ENCODE data around the gene NOL3.
"Not testable (repeated sequence)": the region's sequence is repeated elsewhere in the genome, so short reads cannot be mapped to it uniquely, and the experiment has no call there.

Gene NOL3

DNA sequence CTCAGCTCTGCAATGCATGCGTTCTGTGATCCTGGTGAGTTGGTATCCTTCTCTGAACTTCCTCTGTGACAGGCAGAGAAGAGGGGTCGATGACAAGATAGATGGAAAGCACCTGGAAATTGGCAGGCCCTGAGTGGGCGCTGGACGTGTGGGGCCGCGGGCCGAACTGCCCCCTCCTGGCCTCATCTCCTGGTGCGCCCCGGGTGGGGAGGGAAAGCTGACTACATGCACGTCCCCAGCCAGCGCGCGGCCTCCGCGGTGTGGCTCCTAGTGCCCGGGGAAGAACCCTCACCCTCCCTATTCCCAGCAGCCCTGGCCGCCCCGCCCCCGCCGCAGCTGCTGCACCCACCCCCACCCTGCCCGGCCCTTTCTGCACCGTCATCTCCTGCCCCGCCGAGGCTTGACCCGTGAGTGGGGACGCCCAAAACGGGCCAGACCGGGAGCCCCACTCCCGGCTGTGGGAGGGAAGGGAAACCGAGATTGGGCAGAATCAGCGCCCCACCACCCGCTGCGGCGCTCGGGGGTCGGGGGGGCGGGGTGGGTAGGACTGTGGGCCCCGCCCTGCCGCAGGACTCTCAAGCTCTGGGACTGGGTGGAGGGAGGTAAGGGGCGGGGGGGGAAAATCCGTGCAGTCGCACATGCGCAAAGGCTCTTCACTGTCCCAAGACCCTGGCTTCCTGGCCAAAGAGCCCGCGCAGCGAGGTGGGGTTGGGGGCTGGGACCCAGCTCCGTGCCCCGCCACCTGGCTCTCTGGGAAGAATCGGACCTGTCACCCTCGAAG is at the start of gene NOL3:
NOL3 (plus strand) TSS at position 371 of the 781 bp plus-strand sequence.
- peak; percentile 83 for DNase-seq

DNA sequence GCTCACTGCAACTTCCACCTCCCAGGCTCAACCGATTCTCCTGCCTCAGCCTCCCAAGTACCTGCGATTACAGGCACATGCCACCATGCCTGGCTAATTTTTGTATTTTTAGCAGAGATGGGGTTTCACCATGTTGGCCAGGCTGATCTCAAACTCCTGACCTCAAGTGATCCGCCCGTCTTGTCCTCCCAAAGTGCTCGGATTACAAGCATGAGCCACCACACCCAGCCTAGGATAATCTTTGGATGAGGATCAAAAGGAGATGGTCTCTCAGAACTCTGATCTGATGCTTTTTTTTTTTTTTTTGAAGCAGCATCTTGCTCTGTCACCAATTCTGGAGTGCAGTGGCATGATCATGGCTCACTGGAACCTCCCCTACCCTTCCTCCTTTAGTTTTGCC is 47.5 kb upstream of the NOL3 start:
- not testable (repeated sequence) for DNase-seq

DNA sequence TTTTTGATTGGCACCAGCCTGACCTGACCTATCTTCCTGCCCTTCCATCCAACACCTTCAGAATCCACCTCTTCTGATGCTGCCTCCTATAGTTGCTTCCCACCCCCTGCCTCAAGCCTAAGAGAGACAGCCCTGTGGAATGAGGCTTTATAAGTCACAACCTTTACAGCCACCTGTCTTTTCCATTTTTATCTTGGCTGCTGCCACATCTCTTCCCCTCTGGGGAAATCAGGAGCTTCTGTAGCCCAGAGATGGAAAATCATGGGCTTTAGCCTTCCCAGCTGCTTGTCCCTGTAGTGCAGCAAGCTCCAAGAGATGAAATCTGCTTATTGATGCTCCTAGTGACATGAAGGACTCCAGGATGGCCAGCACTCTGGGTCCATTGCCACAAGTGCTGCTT is 41.9 kb upstream of the NOL3 start:
- no peak for DNase-seq

DNA sequence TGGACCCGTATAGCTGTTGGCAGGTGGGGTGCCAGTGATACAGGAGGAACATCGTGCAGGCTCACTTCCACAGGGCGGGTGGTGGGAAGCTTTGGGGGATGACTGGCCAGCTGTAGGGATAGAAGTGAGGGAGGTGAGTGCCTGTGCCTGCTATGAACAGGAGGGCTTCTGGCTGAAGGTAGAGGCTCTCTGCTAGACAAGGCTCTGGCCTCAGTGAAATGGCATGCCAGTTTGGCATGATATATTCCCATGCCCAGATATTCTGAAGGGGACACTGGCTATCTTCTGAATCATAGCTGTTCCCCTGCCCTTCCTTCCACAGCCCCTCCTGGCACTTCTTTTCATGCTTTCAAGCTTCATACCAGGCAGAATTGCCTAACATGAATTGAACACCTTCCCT is 41.5 kb upstream of the NOL3 start:
- DNase-seq: no peak

DNA sequence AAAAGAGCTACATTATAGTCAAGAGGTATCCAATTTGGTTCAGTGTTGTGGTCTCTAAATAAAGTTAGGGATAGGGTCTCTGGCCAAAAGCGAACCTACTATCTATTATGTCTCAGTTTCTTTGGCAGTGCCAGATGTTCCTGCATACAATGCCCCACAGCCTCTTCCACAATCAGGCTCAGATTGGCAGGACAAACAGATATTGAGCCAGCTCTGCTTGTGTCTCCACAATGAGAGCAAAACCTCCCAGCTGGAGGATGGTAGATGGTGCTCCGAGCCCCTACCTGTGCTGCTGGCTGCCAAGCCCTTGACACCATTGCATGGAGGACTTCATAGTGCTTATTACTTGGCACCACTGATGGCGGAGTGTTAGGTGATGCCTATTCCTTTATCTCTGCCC is 40.9 kb upstream of the NOL3 start:
- DNase-seq: no peak

DNA sequence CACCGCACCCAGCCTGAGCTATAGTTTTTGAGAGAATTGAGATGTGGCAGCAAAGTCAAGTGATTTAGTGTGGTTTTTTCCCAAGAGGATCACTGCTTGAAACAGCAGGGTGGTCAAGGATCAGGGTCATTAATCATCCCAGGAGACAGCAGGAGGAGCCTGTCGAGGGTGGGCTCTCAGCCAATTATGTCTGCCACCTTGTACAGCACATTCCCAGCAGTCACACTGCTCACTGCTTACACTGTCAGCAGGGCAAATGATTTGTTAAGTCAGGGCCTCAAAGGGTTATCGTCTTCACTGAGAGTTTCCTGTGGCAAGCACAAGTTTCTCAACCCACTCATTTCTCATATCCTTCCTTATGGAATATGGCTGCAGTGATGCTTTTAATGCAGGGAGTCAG is 32.7 kb upstream of the NOL3 start:
- no peak for DNase-seq

DNA sequence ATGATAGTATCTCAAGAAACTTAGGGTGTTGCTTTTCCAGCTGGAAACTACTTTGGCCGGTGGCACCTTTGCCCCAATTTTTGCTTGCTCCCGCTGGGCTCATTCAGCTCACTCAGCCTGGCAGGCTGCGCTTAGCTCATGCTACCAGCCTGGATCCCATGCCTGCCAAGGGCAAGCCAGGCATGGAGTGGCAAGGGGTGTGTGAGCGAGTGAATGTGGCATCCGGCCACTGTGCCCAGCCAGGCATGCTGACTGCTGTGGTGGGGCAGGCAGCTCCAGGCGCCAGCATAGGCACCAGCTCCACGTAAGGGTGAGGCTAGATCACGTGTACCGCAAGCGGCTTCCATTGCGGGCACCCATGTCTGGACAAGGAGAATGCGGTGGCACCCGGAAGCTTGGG is 28.9 kb upstream of the NOL3 start:
- no peak for DNase-seq

DNA sequence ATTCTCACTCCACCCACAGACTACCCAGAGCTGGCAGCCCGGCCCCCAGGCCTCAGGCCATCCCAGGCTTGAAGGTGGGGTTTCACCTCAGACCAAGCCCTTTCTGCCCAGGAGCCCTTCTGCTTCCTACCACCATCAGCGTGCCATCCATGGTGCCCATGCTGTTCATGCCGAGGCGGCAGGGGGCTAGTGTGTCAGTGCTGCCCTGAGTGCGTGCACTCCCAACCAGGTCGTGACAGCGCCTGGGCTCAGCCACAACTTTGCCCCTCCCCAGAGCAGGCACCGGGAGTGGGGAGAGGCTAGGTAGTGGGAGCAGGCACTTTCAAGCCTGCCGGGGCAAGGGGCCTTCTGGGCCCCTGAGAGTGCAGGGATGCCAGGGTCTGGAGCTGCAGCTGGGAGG is 28.0 kb upstream of the NOL3 start:
- DNase-seq: no peak

DNA sequence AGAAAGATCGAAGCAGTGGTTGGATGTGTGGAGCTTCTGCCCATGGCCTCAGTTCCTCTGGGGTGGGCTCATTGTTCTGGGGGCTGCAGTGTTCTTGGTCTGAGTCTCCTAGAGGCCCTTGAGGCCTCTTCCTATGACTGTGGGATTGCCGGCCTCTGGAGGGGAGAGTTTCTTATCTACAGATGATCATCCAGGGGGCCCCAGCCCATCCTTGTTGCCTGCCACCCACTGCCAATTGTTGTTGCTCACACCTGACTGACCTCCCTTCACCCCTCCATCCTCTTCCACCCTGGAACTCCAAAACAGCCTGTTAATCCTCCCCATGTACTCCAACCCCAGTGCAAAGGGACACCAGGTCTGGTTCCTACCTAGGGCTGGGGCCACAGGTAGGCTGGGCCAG is 25.4 kb upstream of the NOL3 start:
- no peak for DNase-seq

DNA sequence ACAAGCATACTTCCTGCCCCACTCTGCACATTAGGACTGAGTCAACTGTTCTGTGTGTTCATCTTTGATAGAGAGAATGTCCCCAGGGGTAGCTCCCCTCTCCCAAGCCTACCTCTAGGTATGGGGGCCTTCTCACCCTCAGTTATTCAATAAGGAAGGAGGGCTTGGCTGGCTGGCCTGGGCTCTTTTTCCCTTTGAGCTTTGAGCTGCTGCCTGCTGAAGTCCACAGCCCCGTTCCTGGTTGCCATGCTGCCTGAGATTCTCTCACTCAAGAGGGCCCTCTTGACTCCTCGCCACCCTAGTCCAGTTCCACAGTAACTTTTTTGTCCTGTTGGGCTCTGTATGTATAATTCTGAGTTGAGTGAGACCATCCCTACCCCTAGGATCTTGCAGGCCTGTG is 24.6 kb upstream of the NOL3 start:
- no peak for DNase-seq

DNA sequence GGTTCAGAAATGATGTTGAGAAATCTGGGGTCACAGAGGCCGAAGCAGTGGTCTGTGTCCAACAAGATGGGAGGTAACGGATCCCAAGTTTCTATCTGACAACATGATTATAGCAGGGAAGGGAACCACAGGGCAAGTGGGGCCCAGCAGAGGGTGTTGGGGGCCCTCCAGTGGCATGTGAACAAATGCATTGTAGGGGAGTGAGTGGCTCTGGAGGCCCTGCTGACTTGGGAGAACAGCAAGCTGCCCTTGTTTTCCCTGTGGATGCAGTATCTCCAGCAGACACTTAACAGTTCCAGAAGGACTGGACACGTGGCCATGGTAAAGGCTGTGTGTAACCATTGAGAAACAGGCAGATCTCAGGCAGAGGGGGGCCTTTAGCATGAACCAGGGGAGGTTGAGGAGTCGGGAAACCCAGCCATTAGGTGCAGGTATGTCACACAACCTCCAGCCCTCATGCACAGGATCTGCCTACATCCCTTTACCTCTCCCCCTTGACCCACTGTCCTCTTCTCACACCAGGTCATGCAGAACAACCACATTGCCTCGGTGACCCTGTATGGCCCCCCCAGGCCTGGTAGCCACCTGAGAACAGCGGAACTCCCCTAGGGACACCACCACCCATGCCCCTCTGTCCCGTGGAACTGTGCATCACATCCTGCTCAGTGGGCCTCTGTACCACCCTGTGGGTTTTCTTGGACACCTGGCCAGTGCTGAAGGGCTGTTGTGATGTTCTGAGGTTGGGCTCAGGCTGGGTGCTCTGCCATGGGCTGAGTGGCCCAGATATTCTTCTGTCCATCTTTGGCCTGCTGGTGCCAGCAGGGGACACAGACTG is 23.6 kb upstream of the NOL3 start:
- no peak for DNase-seq

DNA sequence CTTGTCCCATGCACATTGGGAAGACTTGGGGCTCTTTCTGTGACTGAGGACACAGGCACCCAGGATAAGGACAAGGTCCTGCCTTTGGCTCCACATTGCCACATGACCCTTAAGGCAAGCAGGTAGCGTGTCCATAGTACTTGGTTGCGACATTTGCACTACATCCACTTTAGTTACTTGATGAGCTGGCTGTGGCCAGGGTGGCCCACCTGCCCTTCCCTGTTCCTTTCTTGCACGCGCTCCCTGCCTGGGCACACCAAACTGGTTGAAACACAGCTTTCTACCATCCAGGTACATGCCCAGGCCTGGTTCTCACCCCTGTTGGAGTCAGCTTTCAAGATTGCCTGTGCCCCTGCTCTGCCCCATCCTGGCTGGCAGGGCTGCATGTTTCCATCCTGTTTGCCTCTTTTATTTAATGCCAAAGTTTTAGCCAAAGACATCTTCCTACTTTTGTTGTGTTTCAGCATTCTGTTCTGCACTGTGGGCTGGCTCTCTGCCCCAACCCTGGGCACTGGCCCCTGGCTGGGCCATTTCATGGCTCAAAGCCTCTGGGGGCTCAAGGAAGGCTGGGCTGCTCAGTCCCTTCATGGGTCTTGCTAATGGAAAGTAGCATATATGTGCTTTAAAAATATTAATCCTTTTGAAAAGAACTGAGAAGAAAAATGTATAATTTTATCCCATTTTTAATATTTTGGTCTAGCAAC is 22.7 kb upstream of the NOL3 start:
- DNase-seq: no peak

DNA sequence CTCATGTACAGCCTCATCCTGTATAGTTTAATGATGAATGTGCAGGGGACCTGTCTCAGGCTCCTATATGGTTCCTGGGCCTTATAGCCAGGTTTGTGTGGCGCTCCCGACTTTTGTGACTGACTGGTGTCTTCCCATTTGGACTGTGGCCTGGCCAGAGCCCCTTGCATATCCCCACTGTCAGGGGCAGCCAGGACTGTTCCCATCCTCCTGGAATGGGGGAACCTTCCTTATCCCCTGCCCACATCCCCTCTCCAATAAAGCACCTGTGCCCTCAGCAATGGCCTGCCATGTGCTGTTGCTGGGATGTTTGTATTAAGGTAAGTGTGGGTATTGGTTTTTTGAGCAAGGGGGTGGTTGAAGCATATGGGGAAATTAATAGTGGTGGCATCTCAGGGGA is 22.1 kb upstream of the NOL3 start:
- DNase-seq: no peak

DNA sequence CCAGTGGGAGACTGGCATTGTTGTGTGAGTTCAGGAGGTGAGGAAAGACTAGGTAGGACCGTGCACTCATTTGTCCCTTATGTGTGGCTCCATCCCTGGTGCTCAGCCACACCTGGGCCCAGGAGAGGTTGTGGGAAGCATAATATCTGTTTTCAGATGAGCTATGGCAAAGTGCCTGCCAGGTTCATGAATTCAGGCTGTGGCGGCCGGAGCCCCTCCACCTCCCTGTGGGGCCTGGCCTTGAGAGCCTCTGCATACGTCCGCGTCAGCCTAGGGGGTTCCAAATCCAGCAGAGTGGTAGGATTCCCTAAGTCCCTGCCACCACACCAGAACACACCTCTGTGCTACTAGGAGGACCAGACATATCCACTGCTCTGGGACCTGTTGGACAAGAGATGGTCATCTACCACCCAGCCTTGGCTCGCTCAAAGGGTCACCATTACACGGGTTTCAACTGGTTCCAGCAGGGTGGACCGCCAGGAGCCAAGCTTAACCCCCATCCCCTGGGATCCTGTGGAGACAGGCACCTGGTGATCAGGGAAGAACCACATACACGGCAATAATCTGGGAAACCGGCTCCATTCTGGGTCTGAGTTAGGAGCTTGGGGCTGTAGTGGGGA is 21.6 kb upstream of the NOL3 start:
- no peak for DNase-seq

DNA sequence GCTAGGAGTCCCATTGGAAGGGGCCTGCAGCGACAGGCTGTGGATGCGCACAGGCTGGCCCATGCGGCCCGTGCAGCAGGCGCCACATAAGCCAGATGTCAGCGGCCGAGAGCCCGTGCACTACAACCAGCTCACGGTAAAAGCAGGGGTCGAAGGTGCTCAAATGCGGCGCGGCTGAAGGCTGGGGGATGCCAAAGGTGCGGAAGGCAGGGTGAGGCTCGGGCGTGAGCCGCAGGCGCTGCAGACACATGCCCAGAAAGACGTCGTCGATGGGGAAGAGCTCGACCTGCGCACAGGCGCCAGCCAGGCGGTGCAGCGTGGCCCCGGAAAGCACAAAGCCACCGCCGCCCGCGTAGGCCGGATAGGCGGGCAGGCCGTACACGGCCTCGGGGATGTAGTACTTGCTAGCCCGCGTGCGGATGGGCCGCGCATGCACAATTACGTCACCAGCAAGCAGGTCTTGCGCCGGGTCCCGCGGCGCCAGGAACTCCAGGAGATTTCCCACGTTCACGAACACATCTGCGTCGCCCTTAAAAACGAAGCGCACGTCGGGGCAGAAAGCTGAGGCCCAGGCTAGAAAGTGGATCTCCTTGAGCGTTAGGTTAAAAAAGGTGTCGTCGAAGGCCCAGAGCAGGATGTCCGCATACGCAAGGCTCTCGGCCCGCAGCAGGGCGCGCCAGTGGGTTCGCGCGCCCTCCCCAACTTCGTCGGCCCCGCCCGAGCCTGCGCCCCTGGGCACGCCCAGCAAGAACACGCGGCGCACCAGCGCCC is 20.9 kb upstream of the NOL3 start:
- no peak for DNase-seq

DNA sequence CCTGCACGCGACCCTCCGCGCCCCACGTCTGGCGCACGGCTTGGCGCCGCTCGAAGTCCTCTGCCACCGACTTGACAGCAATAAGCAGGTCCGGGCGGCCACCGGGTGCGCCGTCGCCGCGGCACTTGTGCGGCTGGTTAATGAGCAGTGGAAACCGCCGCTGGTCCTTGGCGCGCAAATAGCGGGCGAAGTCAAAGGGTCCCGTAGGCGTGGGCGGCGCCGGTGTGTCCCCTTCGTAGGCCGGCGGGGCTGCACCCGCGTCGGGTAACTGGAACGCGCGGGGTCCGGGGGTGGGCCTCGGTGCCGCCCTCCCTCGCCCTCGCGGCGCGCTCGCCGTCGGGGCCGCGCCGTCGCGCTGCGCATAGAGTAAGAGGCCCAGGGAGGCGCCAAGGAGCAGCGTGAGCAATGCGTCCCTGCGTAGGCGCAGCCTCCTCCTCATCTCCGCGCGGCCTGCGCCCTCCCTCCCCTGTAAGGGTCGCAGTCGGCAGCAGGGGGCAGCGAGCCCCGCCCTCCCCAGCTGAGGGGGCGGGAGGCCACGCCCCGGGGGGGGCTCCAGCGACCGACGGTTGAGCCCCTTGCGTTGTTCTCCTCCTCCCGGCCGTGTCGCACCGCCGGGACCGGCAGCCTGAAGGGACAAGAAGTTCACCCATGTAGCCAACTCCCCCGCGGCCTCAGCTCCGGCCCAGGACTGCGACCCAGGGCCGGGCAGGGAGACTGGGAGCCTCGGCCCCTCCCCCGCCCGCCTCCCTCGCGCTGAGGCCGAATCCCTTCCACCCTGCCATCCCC is 20.1 kb upstream of the NOL3 start:
- peak; percentile 78 for DNase-seq

DNA sequence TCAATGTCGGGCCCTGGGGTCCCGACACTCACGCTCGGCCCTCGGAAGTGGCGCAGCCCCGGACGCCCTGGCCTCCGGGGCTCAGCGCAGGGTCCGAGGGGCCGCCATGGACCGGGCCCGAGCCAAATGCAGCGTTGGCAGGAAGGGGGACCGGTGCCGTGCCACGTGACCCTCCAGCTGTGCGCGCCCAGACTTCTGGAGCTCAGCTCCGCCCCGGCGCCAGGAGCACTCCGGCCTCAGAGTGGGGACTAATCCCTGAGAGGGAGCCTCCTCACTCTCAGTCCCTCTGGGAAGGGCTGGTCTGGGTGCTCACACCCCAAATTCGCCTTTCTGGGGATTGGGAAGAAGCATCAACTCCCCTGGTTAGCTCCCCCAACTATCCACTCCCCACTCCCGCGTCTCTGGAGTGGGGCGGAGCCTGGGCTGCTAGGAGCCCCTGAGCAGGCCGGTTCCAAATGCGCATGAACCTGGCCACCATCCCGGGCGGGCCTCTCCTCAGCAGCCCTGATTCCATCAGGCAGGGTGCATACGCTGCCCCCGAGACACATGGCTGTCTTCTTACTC is 19.4 kb upstream of the NOL3 start, which contains the start of gene B3GNT9:
B3GNT9 (minus strand) TSS at position 166 of the 564 bp plus-strand sequence. CDS start 513 bp downstream, outside the sequence.
- DNase-seq: peak; percentile 75

DNA sequence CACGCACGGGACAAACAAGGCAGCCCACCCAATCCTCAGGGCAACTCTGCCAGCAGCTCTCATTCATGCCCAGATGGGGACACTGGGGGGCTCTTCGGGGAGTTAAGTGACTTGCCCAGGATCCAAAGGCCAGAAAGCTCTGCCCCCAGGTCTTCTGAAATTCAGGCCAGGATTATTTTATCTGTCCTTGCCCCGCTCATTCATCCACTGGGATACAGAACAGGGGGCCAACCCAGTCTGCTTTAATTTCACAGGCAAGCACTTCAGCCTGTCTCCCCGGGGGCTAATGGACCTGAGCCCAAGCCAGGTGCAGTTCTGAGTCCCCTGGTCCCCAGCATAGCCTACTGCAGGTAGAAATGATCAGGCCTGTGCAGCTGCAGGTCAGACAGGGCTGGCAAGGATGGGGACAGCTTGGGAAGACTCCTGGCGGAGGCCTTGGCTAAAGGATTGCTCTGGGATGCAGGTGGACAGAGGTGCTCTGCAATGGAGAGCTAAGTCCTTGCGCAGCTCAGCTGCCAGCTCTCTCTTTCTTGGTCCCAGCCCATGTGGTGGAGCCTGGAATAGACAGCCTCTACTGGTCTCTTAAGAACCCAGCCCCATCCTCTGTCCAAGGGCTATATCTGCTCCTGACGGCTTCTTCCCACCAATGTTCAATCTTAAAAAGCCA is 18.8 kb upstream of the NOL3 start:
- no peak for DNase-seq

DNA sequence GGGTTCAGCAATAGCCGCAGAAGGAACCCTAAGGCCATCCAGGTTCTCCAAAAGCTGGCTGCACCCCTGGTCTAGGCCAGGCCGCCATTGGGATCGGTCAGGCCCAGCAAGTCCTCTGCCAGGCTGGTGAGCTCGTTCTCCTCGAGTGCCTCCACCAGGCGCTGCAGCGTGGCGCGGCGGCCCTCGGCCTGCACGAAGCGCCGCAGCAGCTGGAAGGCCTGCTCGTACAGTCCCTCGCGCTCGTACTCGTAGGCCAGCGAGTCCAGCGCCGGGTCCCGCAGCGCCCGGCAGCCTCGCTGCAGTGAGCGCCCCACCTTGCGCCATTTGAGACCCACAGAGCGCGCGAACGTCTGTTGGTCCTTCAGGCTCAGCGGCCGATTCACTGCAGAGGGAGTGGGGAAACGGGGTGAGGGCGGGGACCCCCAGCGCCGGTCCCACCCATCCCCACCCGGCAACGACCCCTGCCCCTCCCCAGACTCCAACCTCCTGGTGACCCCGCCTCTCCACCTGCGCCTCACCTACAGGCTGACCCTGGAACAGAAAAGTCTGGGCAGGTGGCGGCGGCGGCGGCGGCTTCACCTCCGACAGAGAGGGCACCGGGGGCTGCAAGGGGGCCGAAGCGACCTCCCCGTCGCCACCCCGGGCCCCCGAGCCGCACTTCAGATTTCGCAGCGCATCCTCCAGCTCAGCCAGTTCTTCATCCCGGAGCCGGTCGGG is 15.6 kb upstream of the NOL3 start:
- DNase-seq: no peak

Data from fibroblast of skin of right quadriceps (primary cell).